Measurements from ENCODE around the gene FKBP3. TPM values are rescaled to one million over a fixed set of nuclear protein-coding genes. Genes with fewer than 3 reads are reported as not detected.

FKBP3 gene
- total RNA-seq, 1 donor = 17.7 TPM

DNA sequence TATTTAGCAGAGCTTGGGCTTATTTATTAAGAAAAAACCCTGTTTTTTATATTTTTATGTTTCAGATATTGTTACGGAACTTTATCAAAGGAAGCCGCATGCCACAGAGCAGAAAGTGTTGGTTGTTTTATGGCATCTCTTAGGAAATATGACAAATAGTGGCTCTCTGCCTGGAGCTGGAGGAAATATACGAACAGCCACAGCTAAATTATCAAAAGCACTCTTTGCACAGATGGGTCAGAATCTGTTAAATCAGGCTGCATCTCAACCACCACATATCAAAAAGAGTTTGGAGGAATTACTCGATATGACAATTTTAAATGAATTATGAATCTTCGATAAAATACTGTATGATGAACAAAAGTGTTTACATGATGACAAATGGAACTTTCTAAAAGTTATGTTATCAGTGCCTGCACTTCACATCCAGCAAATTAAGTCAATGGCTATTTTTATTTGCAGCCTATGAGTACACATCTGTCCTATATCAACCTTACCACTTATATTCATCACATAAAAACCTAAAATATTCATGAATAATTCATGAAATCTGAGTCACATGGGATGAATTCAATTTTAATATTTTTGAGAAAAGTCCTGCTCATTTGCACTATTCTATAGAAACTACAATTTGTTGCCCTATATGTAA lies 60.9 kb downstream of the FKBP3 start:
- DNase-seq (ENCODE audit: insufficient read length, low spot score, missing footprints) = no peak
- Histone ChIP-seq H4K20me1 (ENCODE audit: insufficient read depth, low read length) (no peaks in the 10 kb centered on the region), H3K9me3 (ENCODE audit: low read depth, low read length) (no peaks in the 10 kb centered on the region), H2AFZ (ENCODE audit: low read length) (no peak overlapping the region), H3K4me2 (ENCODE audit: insufficient read depth, low read length) (no peak overlapping the region), H3K27ac (ENCODE audit: low read depth, low read length) (no peak overlapping the region), H3K4me1 (ENCODE audit: insufficient read depth, low read length) (no peaks in the 10 kb centered on the region), H3K27me3 (ENCODE audit: insufficient read depth, low read length) (no peaks in the 10 kb centered on the region), H3K36me3 (ENCODE audit: insufficient read depth, low read length) (peaks cover 6% of the 10 kb centered on the region), H3K79me2 (ENCODE audit: insufficient read depth, low read length) (no peaks in the 10 kb centered on the region), H3K4me3 (ENCODE audit: insufficient read depth, low read length) (no peak overlapping the region)
- TF ChIP-seq, protein P1, sequence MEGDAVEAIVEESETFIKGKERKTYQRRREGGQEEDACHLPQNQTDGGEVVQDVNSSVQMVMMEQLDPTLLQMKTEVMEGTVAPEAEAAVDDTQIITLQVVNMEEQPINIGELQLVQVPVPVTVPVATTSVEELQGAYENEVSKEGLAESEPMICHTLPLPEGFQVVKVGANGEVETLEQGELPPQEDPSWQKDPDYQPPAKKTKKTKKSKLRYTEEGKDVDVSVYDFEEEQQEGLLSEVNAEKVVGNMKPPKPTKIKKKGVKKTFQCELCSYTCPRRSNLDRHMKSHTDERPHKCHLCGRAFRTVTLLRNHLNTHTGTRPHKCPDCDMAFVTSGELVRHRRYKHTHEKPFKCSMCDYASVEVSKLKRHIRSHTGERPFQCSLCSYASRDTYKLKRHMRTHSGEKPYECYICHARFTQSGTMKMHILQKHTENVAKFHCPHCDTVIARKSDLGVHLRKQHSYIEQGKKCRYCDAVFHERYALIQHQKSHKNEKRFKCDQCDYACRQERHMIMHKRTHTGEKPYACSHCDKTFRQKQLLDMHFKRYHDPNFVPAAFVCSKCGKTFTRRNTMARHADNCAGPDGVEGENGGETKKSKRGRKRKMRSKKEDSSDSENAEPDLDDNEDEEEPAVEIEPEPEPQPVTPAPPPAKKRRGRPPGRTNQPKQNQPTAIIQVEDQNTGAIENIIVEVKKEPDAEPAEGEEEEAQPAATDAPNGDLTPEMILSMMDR (IDR thresholded peaks at IDR 0.05; ENCODE audit: extremely low read depth, low read depth, low read length) = no peak

DNA sequence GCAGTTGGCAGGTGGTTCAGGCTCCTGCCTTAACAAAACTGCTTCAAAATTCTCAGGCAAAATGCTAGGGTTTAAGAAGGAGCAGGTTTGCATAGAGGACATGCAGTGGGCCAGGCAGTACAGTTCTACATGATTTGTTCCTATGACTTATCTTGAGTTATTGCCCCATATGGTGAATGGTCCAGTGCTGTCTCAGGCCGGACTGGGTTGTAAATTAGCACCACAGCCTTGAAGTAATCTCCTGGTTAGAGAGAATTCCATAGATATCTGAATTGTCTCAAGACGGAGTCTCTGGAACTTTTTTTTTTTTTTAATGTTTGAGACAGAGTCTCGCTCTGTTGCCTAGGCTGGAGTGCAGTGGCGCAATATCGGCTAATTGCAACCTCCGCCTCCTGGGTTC lies 62.2 kb downstream of the FKBP3 start:
- H3K79me2 ChIP-seq (ENCODE audit: insufficient read depth, low read length) = no peaks in the 10 kb centered on the region
- H3K4me3 ChIP-seq (ENCODE audit: insufficient read depth, low read length) = no peak overlapping the region
- H3K9me3 ChIP-seq (ENCODE audit: low read depth, low read length) = no peaks in the 10 kb centered on the region
- H3K27ac ChIP-seq (ENCODE audit: low read depth, low read length) = no peak overlapping the region
- H3K27me3 ChIP-seq (ENCODE audit: insufficient read depth, low read length) = no peaks in the 10 kb centered on the region
- TF ChIP-seq, protein P1 (IDR thresholded peaks at IDR 0.05; ENCODE audit: extremely low read depth, low read depth, low read length) = no peak
- H4K20me1 ChIP-seq (ENCODE audit: insufficient read depth, low read length) = no peaks in the 10 kb centered on the region
- no peak for DNase-seq (ENCODE audit: insufficient read length, low spot score, missing footprints)
- no peaks in the 10 kb centered on the region for H3K4me1 ChIP-seq (ENCODE audit: insufficient read depth, low read length)
- no peak overlapping the region for H3K4me2 ChIP-seq (ENCODE audit: insufficient read depth, low read length)
- no peak overlapping the region for H2AFZ ChIP-seq (ENCODE audit: low read length)
- H3K36me3 ChIP-seq (ENCODE audit: insufficient read depth, low read length) = peaks cover 6% of the 10 kb centered on the region

DNA sequence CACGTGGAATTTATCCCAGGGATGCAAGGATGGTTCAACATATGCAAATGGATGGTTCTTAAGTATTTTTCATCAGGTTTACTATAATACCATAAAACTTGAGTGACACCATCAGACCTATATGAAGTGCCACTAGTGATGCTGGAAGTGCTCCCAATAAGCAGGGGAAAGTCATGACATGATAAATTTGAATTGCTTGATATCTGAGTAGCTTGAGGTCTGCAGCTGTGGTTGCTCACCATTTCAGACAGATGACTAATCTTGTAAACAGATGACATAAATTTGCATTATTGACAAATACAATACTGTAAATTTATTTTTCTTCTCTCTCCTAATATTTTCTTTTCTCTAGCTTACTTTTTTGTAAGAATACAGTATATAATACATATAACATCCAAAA lies 64.1 kb downstream of the FKBP3 start:
- no peaks in the 10 kb centered on the region for H3K27me3 ChIP-seq (ENCODE audit: insufficient read depth, low read length)
- H3K79me2 ChIP-seq (ENCODE audit: insufficient read depth, low read length) = no peaks in the 10 kb centered on the region
- TF ChIP-seq, protein P1 (IDR thresholded peaks at IDR 0.05; ENCODE audit: extremely low read depth, low read depth, low read length) = no peak
- no peaks in the 10 kb centered on the region for H3K9me3 ChIP-seq (ENCODE audit: low read depth, low read length)
- no peak overlapping the region for H2AFZ ChIP-seq (ENCODE audit: low read length)
- DNase-seq (ENCODE audit: insufficient read length, low spot score, missing footprints) = no peak
- H4K20me1 ChIP-seq (ENCODE audit: insufficient read depth, low read length) = no peaks in the 10 kb centered on the region
- H3K4me1 ChIP-seq (ENCODE audit: insufficient read depth, low read length) = no peaks in the 10 kb centered on the region
- H3K27ac ChIP-seq (ENCODE audit: low read depth, low read length) = no peak overlapping the region
- H3K36me3 ChIP-seq (ENCODE audit: insufficient read depth, low read length) = peaks cover 6% of the 10 kb centered on the region
- no peak overlapping the region for H3K4me2 ChIP-seq (ENCODE audit: insufficient read depth, low read length)
- H3K4me3 ChIP-seq (ENCODE audit: insufficient read depth, low read length) = no peak overlapping the region

DNA sequence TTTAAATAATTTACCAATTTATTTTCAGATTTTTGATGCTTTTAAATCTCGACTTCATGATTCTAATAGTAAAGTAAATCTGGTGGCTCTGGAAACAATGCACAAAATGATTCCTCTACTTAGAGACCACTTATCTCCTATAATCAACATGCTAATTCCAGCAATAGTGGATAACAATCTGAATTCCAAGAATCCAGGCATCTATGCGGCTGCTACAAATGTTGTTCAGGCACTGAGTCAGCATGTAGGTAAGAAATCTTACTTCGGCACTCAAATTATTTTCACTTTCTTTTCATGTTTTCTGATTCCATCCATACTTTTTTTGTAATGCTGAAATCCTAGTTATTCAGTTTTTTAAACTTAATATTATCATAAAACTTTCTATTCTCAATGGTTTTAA lies 65.9 kb downstream of the FKBP3 start:
- Histone ChIP-seq H3K4me2 (ENCODE audit: insufficient read depth, low read length) (no peak overlapping the region), H3K79me2 (ENCODE audit: insufficient read depth, low read length) (peaks cover 8% of the 10 kb centered on the region), H3K36me3 (ENCODE audit: insufficient read depth, low read length) (peaks cover 6% of the 10 kb centered on the region), H3K4me1 (ENCODE audit: insufficient read depth, low read length) (no peaks in the 10 kb centered on the region), H3K27me3 (ENCODE audit: insufficient read depth, low read length) (no peaks in the 10 kb centered on the region), H3K9me3 (ENCODE audit: low read depth, low read length) (no peaks in the 10 kb centered on the region), H3K27ac (ENCODE audit: low read depth, low read length) (no peak overlapping the region), H4K20me1 (ENCODE audit: insufficient read depth, low read length) (no peaks in the 10 kb centered on the region), H2AFZ (ENCODE audit: low read length) (no peak overlapping the region), H3K4me3 (ENCODE audit: insufficient read depth, low read length) (no peak overlapping the region)
- DNase-seq (ENCODE audit: insufficient read length, low spot score, missing footprints) = no peak
- TF ChIP-seq, protein P1 (IDR thresholded peaks at IDR 0.05; ENCODE audit: extremely low read depth, low read depth, low read length) = no peak
